Measurements from ENCODE around the gene FAM111B.

FAM111B gene

GRCh38 chr11:59158206-59159068 lies 51.4 kb downstream of the FAM111B start:
- DNase-seq: no peak

DNA sequence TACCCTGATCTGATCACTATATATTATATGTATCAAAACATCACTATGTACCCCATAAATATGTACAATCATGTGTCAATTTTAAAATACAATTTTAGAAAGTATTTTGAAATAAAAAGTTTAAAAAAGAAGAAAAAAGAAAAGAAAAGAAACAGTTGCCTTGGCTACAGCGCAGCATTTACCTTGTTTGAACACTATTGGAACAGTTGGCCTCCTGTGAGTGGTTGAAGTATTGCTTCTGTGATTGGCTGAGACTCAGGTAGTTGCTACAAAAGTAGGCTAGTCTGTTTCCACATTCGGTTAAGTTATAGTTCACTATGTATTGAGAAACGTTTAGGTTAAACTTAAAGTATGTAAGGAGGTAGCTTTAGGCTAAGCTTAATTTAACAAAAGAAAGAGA lies 57.0 kb downstream of the FAM111B start:
- no peak for DNase-seq

DNA sequence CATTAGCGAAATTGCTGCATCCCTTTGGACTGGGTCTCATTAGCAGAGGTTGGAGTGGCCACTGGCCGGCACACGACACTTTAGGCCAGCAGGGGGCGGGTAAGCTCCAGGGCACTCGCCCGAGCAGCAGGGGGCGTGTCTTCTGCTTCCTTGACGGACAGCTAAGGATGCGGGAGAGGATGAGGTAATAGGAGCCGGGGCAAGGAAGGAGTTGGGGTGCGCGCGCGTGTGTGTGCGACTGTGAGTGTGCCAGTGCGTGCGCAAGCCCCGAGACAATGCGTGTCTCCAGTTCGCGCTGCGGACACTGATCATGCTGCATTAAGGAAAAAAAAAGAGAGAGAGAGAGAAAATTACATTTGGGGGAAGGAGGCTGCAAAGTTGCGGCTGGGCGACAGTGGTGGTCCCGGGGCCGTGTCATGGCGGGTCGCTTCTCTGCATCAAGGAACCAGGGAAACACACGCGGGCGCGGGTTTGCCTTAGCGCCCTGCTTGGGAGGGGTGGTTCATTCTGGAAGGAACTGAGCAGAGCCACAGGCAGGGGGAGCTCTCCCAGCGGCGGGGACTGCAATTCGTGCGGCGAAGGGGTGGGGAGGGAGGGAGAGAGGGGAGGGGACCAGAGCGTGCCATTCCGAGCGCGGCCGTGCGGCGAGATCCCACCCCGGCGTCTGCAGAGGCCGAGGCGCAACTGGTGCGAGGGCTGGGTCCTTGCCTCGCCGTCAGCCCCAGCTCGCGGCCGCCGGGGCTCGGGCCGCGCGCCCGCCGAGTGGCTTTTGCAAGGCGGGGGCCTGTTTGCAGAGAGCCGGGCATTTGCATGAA lies 64.7 kb downstream of the FAM111B start, which contains the start of gene DTX4:
DTX4 (plus strand) TSS at position 625 of the 815 bp plus-strand sequence. CDS start 464 bp downstream, outside the sequence.
- DNase-seq: peak; percentile 66

GRCh38 chr11:59172345-59173079 lies 65.5 kb downstream of the FAM111B start:
- no peak for DNase-seq

GRCh38 chr11:59173080-59173963 lies 66.3 kb downstream of the FAM111B start:
- DNase-seq: no peak

DNA sequence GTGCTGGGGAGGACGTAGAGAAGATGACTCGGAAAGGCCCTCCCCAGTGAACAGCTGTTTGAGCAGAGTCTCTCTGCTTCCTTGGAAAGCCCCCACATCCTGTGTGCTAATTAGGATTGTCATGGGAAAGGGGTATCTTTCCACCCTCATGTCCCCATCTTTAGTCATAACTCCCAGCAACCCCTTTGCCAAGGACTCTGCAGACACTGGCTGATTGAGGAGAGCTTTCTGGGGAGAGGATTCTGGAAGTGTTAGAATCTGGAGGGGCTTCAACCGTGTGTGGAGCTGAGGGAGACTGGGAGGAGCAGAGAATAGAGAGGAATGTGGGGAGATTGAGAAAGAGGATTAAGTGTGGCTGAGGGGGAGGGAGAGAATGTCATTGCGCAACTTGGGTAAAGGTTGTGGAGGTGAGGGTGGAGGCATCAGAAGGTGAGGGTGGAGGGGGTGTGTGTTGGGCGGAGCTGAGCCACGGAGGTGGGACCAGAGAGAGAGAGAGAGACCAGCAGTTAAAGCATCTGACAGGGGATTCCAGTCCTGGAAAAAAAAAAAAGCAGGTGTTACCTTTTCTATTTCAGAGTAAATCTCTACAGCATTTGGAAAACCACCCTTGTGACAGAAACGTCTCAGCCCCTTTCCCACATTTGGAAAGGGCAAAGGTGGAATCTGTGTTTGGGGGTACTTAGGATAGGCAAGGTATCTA lies 67.1 kb downstream of the FAM111B start:
- DNase-seq: no peak

GRCh38 chr11:59174664-59175033 lies 67.6 kb downstream of the FAM111B start:
- no peak for DNase-seq

- no peak for DNase-seq
These were observed 68.1 kb downstream of the FAM111B start for GRCh38 chr11:59175091-59175501.

DNA sequence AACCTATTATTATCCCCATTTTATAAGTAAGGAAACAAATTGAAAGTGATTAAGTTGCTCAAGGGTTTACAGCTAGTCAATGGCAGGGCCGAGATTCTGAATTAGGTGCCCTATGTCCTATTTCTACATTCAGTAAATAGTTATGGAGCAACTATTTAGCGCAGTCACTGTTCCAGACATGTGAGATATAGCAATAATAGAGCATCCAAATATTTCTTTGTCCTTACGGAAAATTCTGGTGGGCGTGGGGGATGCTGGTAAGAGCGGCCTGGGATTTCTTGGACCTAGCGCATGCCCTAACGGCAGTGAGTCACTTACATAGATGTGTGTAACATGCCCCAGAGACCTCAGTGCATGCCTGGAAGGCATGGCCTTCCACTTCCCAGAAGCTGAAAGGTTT lies 69.3 kb downstream of the FAM111B start:
- no peak for DNase-seq
